Activated CD4-positive, alpha-beta T cell treated with anti-CD3 and anti-CD28 coated beads, Interleukin-2, amount 10 ng/mL, durations not matched to agents 7 days and 5 days (primary cell): ENCODE data around the gene IWS1. TPM values are rescaled to one million over a fixed set of nuclear protein-coding genes. Genes with fewer than 3 reads are reported as not detected.

Experiments
- CTCF ChIA-PET: fragments of 350-600 bp; sonication (Branson Sonifier 250); formaldehyde crosslinking; loops from one replicate; lab custom pipeline; 2021; ENCODE audit warnings: antibody characterized with exemption; lab: Charles Lee
- POLR2A ChIA-PET: fragments of 350-600 bp; sonication (Branson Sonifier 250); formaldehyde crosslinking; loops from one replicate; lab custom pipeline; 2021; ENCODE audit warnings: antibody characterized with exemption; lab: Charles Lee
- DNase-seq: peaks from one replicate; pipeline ENCODE4 v3.0.0-alpha.2; 2020
- H3K27ac Mint-ChIP-seq: one replicate; pipeline ENCODE4 v1.8.0; 2021; ENCODE audit warnings: mild to moderate bottlenecking, moderate library complexity, mixed read lengths
- H3K27me3 Mint-ChIP-seq: one replicate; pipeline ENCODE4 v1.8.0; 2021; ENCODE audit warnings: mixed read lengths
- H3K36me3 Mint-ChIP-seq: one replicate; pipeline ENCODE4 v1.8.0; 2021; ENCODE audit warnings: low read depth, mixed read lengths
- H3K4me1 Mint-ChIP-seq: one replicate; pipeline ENCODE4 v1.8.0; 2021; ENCODE audit warnings: mixed read lengths
- H3K4me3 Mint-ChIP-seq: one replicate; pipeline ENCODE4 v1.8.0; 2021; ENCODE audit warnings: mild to moderate bottlenecking, moderate library complexity, mixed read lengths
- H3K9me3 Mint-ChIP-seq: one replicate; pipeline ENCODE4 v1.8.0; 2021; ENCODE audit warnings: mixed read lengths
- total RNA-seq, 2 experiments: library from RNA; stranded (reverse); gene quantifications; one replicate each; pipeline ENCODE4 v1.2.3, GENCODE V29; 2021

IWS1 gene
- total RNA-seq, 2 experiments from 2014 or later = 43.0 to 46.9 TPM

GRCh38 chr2:127504552-127505430 is 21.5 kb downstream of the IWS1 start:
- POLR2A ChIA-PET = no interaction called here
- H3K4me1 Mint-ChIP-seq = peaks cover 17% of the 10 kb centered on the region
- CTCF ChIA-PET = interaction anchor here (0.7 to 1.5 kb wide), 4 partner anchors 9 to 211 kb away, joined by 3 read pairs; partner anchors contain the start of genes ERCC3 and IWS1
- H3K27ac Mint-ChIP-seq = no peak overlapping the region
- H3K36me3 Mint-ChIP-seq = peaks cover 67% of the 10 kb centered on the region
- H3K4me3 Mint-ChIP-seq = no peak overlapping the region
- H3K27me3 Mint-ChIP-seq = no peaks in the 10 kb centered on the region
- no peaks in the 10 kb centered on the region for H3K9me3 Mint-ChIP-seq
- no peak for DNase-seq

DNA sequence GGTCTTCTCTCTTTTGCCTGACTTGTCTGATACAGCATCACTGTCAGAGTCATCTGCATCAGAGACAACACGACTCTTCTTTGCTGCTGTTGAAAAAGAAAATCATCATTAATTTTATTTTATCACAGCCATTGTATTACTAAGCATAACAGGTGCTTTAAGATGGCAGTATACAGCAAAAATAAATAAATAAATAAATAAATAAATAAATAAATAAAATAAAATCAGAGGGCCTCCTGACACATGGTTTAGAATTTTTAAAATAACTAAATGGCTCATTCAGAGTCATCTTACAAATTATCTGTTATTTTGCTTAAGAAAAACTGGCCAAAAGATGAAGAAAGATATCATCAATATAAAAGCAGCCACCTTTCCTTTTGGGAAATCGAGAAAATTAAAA is 22.8 kb downstream of the IWS1 start:
- POLR2A ChIA-PET = no interaction called here
- peaks cover 69% of the 10 kb centered on the region for H3K36me3 Mint-ChIP-seq
- no peaks in the 10 kb centered on the region for H3K27me3 Mint-ChIP-seq
- no peaks in the 10 kb centered on the region for H3K9me3 Mint-ChIP-seq
- H3K4me3 Mint-ChIP-seq = no peak overlapping the region
- H3K4me1 Mint-ChIP-seq = peaks cover 11% of the 10 kb centered on the region
- no peak for DNase-seq
- CTCF ChIA-PET = no interaction called here
- no peak overlapping the region for H3K27ac Mint-ChIP-seq

- Mint-ChIP-seq H3K9me3 (no peaks in the 10 kb centered on the region), H3K36me3 (peaks cover 64% of the 10 kb centered on the region), H3K4me3 (no peak overlapping the region), H3K27ac (no peak overlapping the region), H3K4me1 (peaks cover 4% of the 10 kb centered on the region), H3K27me3 (no peaks in the 10 kb centered on the region)
- POLR2A ChIA-PET = no interaction called here
- DNase-seq = no peak
- CTCF ChIA-PET = no interaction called here
Measured at GRCh38 chr2:127498386-127498785, 27.9 kb downstream of the IWS1 start.

- ChIA-PET CTCF (interaction anchor here (1.0 to 1.5 kb wide), 2 partner anchors 10 to 40 kb away, joined by 3 to 5 read pairs; no protein-coding TSS in a partner anchor), POLR2A (no interaction called here)
- Mint-ChIP-seq H3K9me3 (no peaks in the 10 kb centered on the region), H3K27me3 (no peaks in the 10 kb centered on the region), H3K4me3 (no peak overlapping the region), H3K27ac (no peak overlapping the region), H3K4me1 (peaks cover 33% of the 10 kb centered on the region), H3K36me3 (peaks cover 64% of the 10 kb centered on the region)
- no peak for DNase-seq
Measured at GRCh38 chr2:127490283-127490682, 36.0 kb downstream of the IWS1 start.

DNA sequence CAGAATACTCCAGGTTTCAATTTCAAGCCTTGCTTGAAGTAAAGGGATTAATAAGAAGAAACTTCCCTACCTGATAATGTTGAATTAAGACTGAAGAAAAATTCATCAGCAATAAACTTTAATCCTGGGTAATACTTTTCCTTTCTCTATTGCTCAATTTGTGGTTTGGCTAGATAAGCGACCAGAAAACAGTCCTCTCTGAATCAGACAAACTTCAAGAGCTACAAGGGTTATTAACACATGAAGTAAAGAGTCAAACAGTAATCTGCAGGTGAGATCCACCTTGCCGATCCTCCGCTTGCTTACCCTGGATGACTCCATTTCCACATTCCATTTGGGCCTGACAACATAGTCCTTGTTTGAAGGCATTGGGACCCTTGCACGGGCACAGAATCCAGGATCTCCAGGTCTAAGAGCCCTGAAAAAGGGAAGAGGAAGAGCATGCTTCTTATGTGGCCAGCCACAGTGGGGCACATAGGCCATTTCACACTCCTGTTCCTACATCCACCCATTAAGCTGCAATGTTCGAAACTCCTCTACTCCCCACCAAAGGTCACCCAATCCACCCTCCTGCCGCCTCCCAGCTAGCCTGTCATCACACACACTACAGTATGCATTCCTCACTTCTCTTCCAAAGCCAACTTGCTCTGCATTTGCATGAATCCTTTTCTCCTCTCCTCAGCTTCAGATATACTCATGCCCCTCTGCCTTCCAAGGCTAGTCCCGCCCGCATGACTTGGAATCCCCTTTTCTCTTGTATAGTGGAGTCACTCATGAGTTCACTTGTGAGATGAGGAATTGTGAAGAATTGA is 39.8 kb downstream of the IWS1 start:
- Mint-ChIP-seq H3K9me3 (no peaks in the 10 kb centered on the region), H3K36me3 (peaks cover 71% of the 10 kb centered on the region), H3K27ac (peak overlapping the region; percentile 74), H3K27me3 (no peaks in the 10 kb centered on the region), H3K4me3 (no peak overlapping the region), H3K4me1 (peaks cover 38% of the 10 kb centered on the region)
- ChIA-PET CTCF (no interaction called here), POLR2A (no interaction called here)
- no peak for DNase-seq

- no peaks in the 10 kb centered on the region for H3K27me3 Mint-ChIP-seq
- POLR2A ChIA-PET = no interaction called here
- H3K4me3 Mint-ChIP-seq = no peak overlapping the region
- H3K27ac Mint-ChIP-seq = peak overlapping the region; percentile 74
- CTCF ChIA-PET = no interaction called here
- peaks cover 38% of the 10 kb centered on the region for H3K4me1 Mint-ChIP-seq
- no peaks in the 10 kb centered on the region for H3K9me3 Mint-ChIP-seq
- no peak for DNase-seq
- peaks cover 64% of the 10 kb centered on the region for H3K36me3 Mint-ChIP-seq
Measured at GRCh38 chr2:127485694-127486071, 40.6 kb downstream of the IWS1 start.

- peak overlapping the region; percentile 74 for H3K27ac Mint-ChIP-seq
- CTCF ChIA-PET = no interaction called here
- no peak for DNase-seq
- H3K27me3 Mint-ChIP-seq = no peaks in the 10 kb centered on the region
- H3K4me1 Mint-ChIP-seq = peaks cover 38% of the 10 kb centered on the region
- POLR2A ChIA-PET = no interaction called here
- H3K36me3 Mint-ChIP-seq = peaks cover 63% of the 10 kb centered on the region
- H3K4me3 Mint-ChIP-seq = no peak overlapping the region
- H3K9me3 Mint-ChIP-seq = no peaks in the 10 kb centered on the region
Measured at GRCh38 chr2:127485051-127485693, 41.1 kb downstream of the IWS1 start.

GRCh38 chr2:127482031-127482430 is 44.3 kb downstream of the IWS1 start:
- Mint-ChIP-seq H3K27ac (no peak overlapping the region), H3K9me3 (no peaks in the 10 kb centered on the region), H3K4me1 (peaks cover 22% of the 10 kb centered on the region), H3K27me3 (no peaks in the 10 kb centered on the region), H3K4me3 (no peak overlapping the region), H3K36me3 (peaks cover 42% of the 10 kb centered on the region)
- no peak for DNase-seq
- ChIA-PET CTCF (interaction anchor here (1.1 kb wide), 1 partner anchor 10 kb away, joined by 3 read pairs; no protein-coding TSS in a partner anchor), POLR2A (no interaction called here)

- Mint-ChIP-seq H3K9me3 (peaks cover 8% of the 10 kb centered on the region), H3K27ac (no peak overlapping the region), H3K4me1 (peaks cover 4% of the 10 kb centered on the region), H3K4me3 (no peak overlapping the region), H3K27me3 (no peaks in the 10 kb centered on the region), H3K36me3 (peaks cover 40% of the 10 kb centered on the region)
- DNase-seq = no peak
- CTCF ChIA-PET = interaction anchor here (0.6 to 1.8 kb wide), 7 partner anchors 8 to 283 kb away, joined by 3 to 5 read pairs (median 5); no protein-coding TSS in a partner anchor
- POLR2A ChIA-PET = no interaction called here
Measured at GRCh38 chr2:127479866-127480743, 46.2 kb downstream of the IWS1 start.

GRCh38 chr2:127479219-127479825 is 47.0 kb downstream of the IWS1 start:
- DNase-seq = no peak
- Mint-ChIP-seq H3K4me3 (no peak overlapping the region), H3K36me3 (peaks cover 33% of the 10 kb centered on the region)

DNA sequence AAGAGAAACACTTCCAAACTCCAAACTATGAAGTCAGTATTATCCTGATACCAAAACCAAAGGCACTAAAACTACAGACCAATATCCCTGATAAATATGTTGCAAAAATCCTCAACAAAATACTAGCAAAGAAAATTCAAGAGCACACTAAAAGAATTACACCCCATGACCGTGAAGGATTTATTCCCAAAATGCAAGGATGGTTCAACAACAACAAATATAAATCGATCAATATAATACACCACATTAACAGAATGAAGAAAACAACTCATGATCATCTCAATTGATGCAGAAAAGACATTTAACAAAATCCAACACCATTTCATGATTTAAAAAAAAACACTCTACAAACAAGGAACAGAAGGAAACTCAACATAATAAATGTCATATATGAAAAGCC is 50.5 kb downstream of the IWS1 start:
- H3K27me3 Mint-ChIP-seq = no peaks in the 10 kb centered on the region
- POLR2A ChIA-PET = no interaction called here
- H3K4me1 Mint-ChIP-seq = no peaks in the 10 kb centered on the region
- CTCF ChIA-PET = no interaction called here
- H3K27ac Mint-ChIP-seq = no peak overlapping the region
- no peak for DNase-seq
- peaks cover 16% of the 10 kb centered on the region for H3K36me3 Mint-ChIP-seq
- no peak overlapping the region for H3K4me3 Mint-ChIP-seq
- H3K9me3 Mint-ChIP-seq = peaks cover 11% of the 10 kb centered on the region

More at GRCh38 chr2:127479219-127479825, 47.0 kb downstream of the IWS1 start:
- no peaks in the 10 kb centered on the region for H3K27me3 Mint-ChIP-seq
- POLR2A ChIA-PET = no interaction called here
- H3K4me1 Mint-ChIP-seq = no peaks in the 10 kb centered on the region
- CTCF ChIA-PET = interaction anchor here (0.8 to 1.8 kb wide), 11 partner anchors 9 to 374 kb away, joined by 3 to 5 read pairs (median 3); partner anchors contain the start of gene IWS1
- peaks cover 11% of the 10 kb centered on the region for H3K9me3 Mint-ChIP-seq
- H3K27ac Mint-ChIP-seq = no peak overlapping the region
